WTC11 (cell line): Measurements from ENCODE around the gene TFB2M. TPM values are rescaled to one million over a fixed set of nuclear protein-coding genes. Genes with fewer than 3 reads are reported as not detected.

Experiments
- ATAC-seq: fragments of 200-7000 bp; cut with Tn5 transposase; 2 replicates; pipeline ENCODE4 v1.10.0; 2021; ENCODE audit warnings: mild to moderate bottlenecking, moderate library complexity
- CTCF ChIA-PET: fragments of 300-600 bp; sonication (Branson Sonifier 250); formaldehyde crosslinking; loops from one replicate; lab custom pipeline; 2021; ENCODE audit warnings: antibody characterized with exemption; lab: Charles Lee
- POLR2A ChIA-PET: fragments of 350-600 bp; sonication (Branson Sonifier 250); formaldehyde crosslinking; loops from one replicate; lab custom pipeline; 2021; ENCODE audit warnings: antibody characterized with exemption; lab: Charles Lee
- DNase-seq: peaks from one replicate; pipeline ENCODE4 v3.0.0; 2021; ENCODE audit warnings: low spot score
- H3K27ac Mint-ChIP-seq: 2 replicates; pipeline ENCODE4 v1.8.0; 2021; ENCODE audit warnings: mixed read lengths
- H3K27me3 Mint-ChIP-seq: 2 replicates; pipeline ENCODE4 v1.8.0; 2021; ENCODE audit warnings: low read depth, mild to moderate bottlenecking, moderate library complexity, mixed read lengths
- H3K36me3 Mint-ChIP-seq: 2 replicates; pipeline ENCODE4 v1.8.0; 2021; ENCODE audit warnings: mixed read lengths
- H3K4me1 Mint-ChIP-seq: 2 replicates; pipeline ENCODE4 v1.8.0; 2022; ENCODE audit warnings: mixed read lengths
- H3K4me3 Mint-ChIP-seq: 2 replicates; pipeline ENCODE4 v1.8.0; 2021; ENCODE audit warnings: mild to moderate bottlenecking, moderate library complexity, mixed read lengths
- H3K9me3 Mint-ChIP-seq: 2 replicates; pipeline ENCODE4 v1.8.0; 2021; ENCODE audit warnings: mixed read lengths
- AR ChIP-seq: fragments of 250-450 bp; sonication (Bioruptor Pico); IDR thresholded peaks from 2 replicates; pipeline ENCODE4 v1.9.0; 2021; ENCODE audit warnings: mild to moderate bottlenecking
- CBFB ChIP-seq: sonication (generic); formaldehyde crosslinking; IDR thresholded peaks from 2 replicates; pipeline ENCODE4 v1.8.1; 2022; ENCODE audit warnings: mild to moderate bottlenecking, low read depth, missing genetic modification reagents
- CTCF ChIP-seq: fragments of 200-600 bp; IDR thresholded peaks from 2 replicates; pipeline ENCODE4 v1.8.0; 2022; ENCODE audit warnings: antibody characterized with exemption
- E2F1 ChIP-seq: sonication (generic); formaldehyde crosslinking; IDR thresholded peaks from 2 replicates; pipeline ENCODE4 v1.8.0; 2022; ENCODE audit warnings: mild to moderate bottlenecking, missing genetic modification reagents
- ETV6 ChIP-seq: sonication (generic); formaldehyde crosslinking; IDR thresholded peaks from 2 replicates; pipeline ENCODE4 v1.8.1; 2022; ENCODE audit warnings: mild to moderate bottlenecking, missing genetic modification reagents
- FOXP1 ChIP-seq: sonication (generic); formaldehyde crosslinking; IDR thresholded peaks from 2 replicates; pipeline ENCODE4 v1.8.0; 2022; ENCODE audit warnings: missing genetic modification reagents, mild to moderate bottlenecking, moderate library complexity, borderline replicate concordance
- HMGXB4 ChIP-seq: sonication (generic); formaldehyde crosslinking; IDR thresholded peaks from 2 replicates; pipeline ENCODE4 v1.8.1; 2023; ENCODE audit warnings: mild to moderate bottlenecking, moderate library complexity, missing genetic modification reagents
- IRF1 ChIP-seq: sonication (generic); formaldehyde crosslinking; IDR thresholded peaks from 2 replicates; pipeline ENCODE4 v1.8.0; 2023; ENCODE audit warnings: missing genetic modification reagents
- KAT7 ChIP-seq: sonication (generic); formaldehyde crosslinking; IDR thresholded peaks from 2 replicates; pipeline ENCODE4 v1.8.1; 2023; ENCODE audit warnings: missing genetic modification reagents, mild to moderate bottlenecking, borderline replicate concordance
- NR1H2 ChIP-seq: sonication (generic); formaldehyde crosslinking; IDR thresholded peaks from 2 replicates; pipeline ENCODE4 v1.9.0; 2021; ENCODE audit warnings: mild to moderate bottlenecking, moderate library complexity, missing genetic modification reagents
- NR2C2 ChIP-seq: sonication (generic); formaldehyde crosslinking; IDR thresholded peaks from 2 replicates; pipeline ENCODE4 v1.8.0; 2022; ENCODE audit warnings: mild to moderate bottlenecking, missing genetic modification reagents
- NR3C1 ChIP-seq: sonication (generic); formaldehyde crosslinking; conservative IDR thresholded peaks from 2 replicates; pipeline ENCODE4 v1.8.1; 2023; ENCODE audit warnings: low read depth, mild to moderate bottlenecking, missing genetic modification reagents
- RORB ChIP-seq: fragments of 250-450 bp; sonication (Bioruptor Pico); IDR thresholded peaks from 2 replicates; pipeline ENCODE4 v1.9.0; 2021; ENCODE audit warnings: mild to moderate bottlenecking
- SMAD4 ChIP-seq: sonication (generic); formaldehyde crosslinking; IDR thresholded peaks from 2 replicates; pipeline ENCODE4 v1.8.0; 2022; ENCODE audit warnings: mild to moderate bottlenecking, missing genetic modification reagents
- SP1 ChIP-seq: sonication (generic); formaldehyde crosslinking; conservative IDR thresholded peaks from 2 replicates; pipeline ENCODE4 v1.8.1; 2022; ENCODE audit warnings: missing genetic modification reagents
- ZBTB21 ChIP-seq: sonication (generic); formaldehyde crosslinking; IDR thresholded peaks from 2 replicates; pipeline ENCODE4 v1.8.1; 2023; ENCODE audit warnings: mild to moderate bottlenecking, missing genetic modification reagents, borderline replicate concordance
- ZNF232 ChIP-seq: sonication (generic); formaldehyde crosslinking; IDR thresholded peaks from 2 replicates; pipeline ENCODE4 v1.8.0; 2022; ENCODE audit warnings: mild to moderate bottlenecking, missing genetic modification reagents
- ZNF512 ChIP-seq: sonication (generic); formaldehyde crosslinking; IDR thresholded peaks from 2 replicates; pipeline ENCODE4 v1.8.1; 2022; ENCODE audit warnings: missing genetic modification reagents, borderline replicate concordance
- ZNF532 ChIP-seq: fragments of 250-450 bp; sonication (Bioruptor Pico); IDR thresholded peaks from 2 replicates; pipeline ENCODE4 v1.9.0; 2021; ENCODE audit warnings: mild to moderate bottlenecking, borderline replicate concordance
- total RNA-seq: library from RNA; stranded (reverse); gene quantifications from 3 replicates; pipeline ENCODE4 v1.2.3, GENCODE V29; 2021

Gene TFB2M
- total RNA-seq, 1 experiment from 2014 or later, result 16.5 TPM

GRCh38 chr1:246528933-246529731 is 36.9 kb downstream of the TFB2M start:
- H3K9me3 Mint-ChIP-seq, result peaks cover 31% of the 10 kb centered on the region
- ATAC-seq (peak; percentile 36; the same call in 1 of the 2 replicates), DNase-seq (no peak)
- no peaks in the 10 kb centered on the region for H3K4me1 Mint-ChIP-seq
- ChIA-PET CTCF (interaction anchor here (0.6 to 1.0 kb wide), 3 partner anchors 22 to 37 kb away, joined by 3 read pairs; partner anchors contain the start of gene SMYD3), POLR2A (no interaction called here)
- H3K27me3 Mint-ChIP-seq, result peaks cover 7% of the 10 kb centered on the region; the same call in 1 of the 2 replicates
- H3K27ac Mint-ChIP-seq, result no peak overlapping the region
- no peak overlapping the region for H3K4me3 Mint-ChIP-seq
- H3K36me3 Mint-ChIP-seq, result peaks cover 18% of the 10 kb centered on the region
- no peak for TF ChIP-seq SMAD4 (CRISPR knock-in tag)
- no peak for TF ChIP-seq E2F1 (CRISPR knock-in tag)
- TF ChIP-seq CBFB (CRISPR knock-in tag), result no peak
- TF ChIP-seq ETV6 (CRISPR knock-in tag), result no peak
- TF ChIP-seq NR2C2 (CRISPR knock-in tag), result no peak
- TF ChIP-seq ZNF232 (CRISPR knock-in tag), result no peak
- no peak for TF ChIP-seq CTCF
- no peak for TF ChIP-seq HMGXB4 (CRISPR knock-in tag)
- no peak for TF ChIP-seq NR1H2
- no peak for TF ChIP-seq SP1 (CRISPR knock-in tag)
- TF ChIP-seq IRF1 (CRISPR knock-in tag), result no peak
- no peak for TF ChIP-seq NR3C1 (CRISPR knock-in tag)

GRCh38 chr1:246527402-246528088 is 38.5 kb downstream of the TFB2M start:
- no peaks in the 10 kb centered on the region for H3K4me1 Mint-ChIP-seq
- peaks cover 18% of the 10 kb centered on the region for H3K36me3 Mint-ChIP-seq
- POLR2A ChIA-PET, result no interaction called here
- ATAC-seq (no peak), DNase-seq (no peak)
- H3K27ac Mint-ChIP-seq, result no peak overlapping the region
- H3K4me3 Mint-ChIP-seq, result no peak overlapping the region
- peaks cover 31% of the 10 kb centered on the region for H3K9me3 Mint-ChIP-seq
- peaks cover 7% of the 10 kb centered on the region; the same call in 1 of the 2 replicates for H3K27me3 Mint-ChIP-seq
- CTCF ChIA-PET, result no interaction called here
- TF ChIP-seq ZNF512 (CRISPR knock-in tag) (no peak), RORB (CRISPR knock-in tag) (no peak), ZBTB21 (CRISPR knock-in tag) (no peak), KAT7 (CRISPR knock-in tag) (no peak), ZNF532 (CRISPR knock-in tag) (no peak), AR (CRISPR knock-in tag) (no peak), FOXP1 (CRISPR knock-in tag) (no peak)
